CD4-positive, alpha-beta T cell treated with Interleukin-17A for 1 hour (primary cell): Measurements from ENCODE around the gene ASMT.
"Not testable (repeated sequence)": the region's sequence is repeated elsewhere in the genome, so short reads cannot be mapped to it uniquely, and the experiment has no call there.

ENCODE experiments used
- DNase-seq: peaks from one replicate; pipeline ENCODE4 v3.0.0-alpha.2; 2020

Gene ASMT

DNA sequence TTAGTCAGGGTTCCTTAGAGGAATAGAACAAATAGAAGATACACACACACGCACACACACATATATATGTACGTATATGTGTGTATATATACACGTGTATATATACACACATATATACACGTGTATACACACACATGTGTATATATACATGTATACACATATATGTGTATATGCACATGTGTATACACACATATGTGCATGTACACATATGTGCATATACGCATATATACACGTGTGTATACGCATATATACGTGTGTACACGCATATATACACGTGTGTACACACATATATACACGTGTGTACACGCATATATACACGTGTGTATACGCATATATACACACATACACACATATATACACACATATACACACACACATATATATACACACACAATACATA is 41.5 kb downstream of the ASMT start:
- no peak for DNase-seq

- DNase-seq: peak; percentile 86
Measured at GRCh38 chrX:1657367-1658070, 42.7 kb downstream of the ASMT start.

DNA sequence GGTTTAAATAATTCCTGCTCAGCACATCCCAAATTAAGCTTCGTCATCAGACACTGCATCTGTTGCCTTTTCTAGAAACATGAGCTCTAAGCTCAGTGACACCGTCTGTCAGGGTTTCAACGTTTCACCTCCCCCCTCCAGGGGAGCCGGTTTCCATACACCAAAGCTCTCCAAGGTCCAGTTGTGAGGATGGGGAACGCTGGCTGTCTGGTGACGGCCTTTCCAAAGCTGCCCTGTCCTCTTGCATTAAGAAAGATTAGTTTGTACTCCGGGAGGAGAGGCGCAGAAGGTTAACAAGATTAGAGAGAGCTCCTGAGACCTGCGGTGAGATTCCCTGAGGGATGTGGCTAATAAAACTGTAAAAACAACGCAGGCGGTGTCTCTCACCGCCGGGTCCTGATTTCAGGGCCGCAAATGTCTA is 43.2 kb downstream of the ASMT start:
- DNase-seq: peak; percentile 38

- DNase-seq: no peak
Measured at GRCh38 chrX:1659664-1660461, 45.0 kb downstream of the ASMT start.

DNA sequence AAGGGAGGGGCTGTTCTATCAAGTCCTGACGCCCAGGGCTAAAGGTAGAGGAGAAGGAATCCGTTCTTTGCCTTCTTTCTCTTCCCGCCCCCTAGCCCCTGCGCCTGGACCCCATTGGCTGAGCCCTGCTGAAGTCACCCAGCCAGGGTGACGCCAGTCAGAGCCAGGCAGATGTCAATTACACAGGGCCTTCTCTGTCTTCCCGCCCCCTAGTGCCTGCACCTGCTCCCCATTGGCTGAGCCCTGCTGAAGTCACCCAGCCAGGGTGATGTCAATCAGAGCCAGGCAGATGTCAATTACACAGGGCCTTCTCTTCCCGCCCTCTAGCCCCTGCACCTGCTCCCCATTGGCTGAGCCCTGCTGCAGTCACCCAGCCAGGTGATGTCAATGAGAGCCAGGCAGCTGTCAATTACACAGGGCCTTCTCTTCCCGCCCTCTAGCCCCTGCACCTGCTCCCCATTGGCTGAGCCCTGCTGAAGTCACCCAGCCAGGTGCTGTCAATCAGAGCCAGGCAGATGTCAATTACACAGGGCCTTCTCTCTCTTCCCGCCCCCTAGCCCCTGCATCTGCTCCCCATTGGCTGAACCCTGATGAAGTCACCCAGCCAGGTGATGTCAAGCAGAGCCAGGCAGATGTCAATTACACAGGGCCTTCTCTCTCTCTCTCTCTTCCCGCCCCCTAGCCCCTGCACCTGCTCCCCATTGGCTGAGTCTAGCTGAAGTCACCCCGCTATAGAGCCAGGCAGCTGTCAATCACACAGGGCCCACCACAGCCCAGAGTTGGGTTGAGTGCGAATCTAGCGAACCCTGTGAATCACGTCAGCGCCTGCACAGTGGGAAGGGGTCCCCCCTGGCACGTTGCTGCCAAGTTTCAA is 46.4 kb downstream of the ASMT start:
- DNase-seq: peak; percentile 98

DNA sequence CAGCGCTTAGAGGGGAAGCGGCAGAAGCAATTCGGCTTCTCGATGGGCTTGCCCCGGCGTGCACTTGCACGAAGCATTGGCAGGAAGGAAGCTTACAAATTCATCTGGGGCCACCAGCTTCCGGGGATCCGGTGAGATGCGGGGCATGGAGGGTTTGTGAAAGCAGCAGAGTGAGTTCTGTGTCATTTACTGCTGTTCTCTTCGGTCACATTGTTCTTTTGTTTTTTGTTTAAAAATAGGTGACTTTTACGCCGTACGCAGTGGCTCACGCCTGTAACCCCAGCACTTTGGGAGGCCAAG is 47.0 kb downstream of the ASMT start:
- no peak for DNase-seq

DNA sequence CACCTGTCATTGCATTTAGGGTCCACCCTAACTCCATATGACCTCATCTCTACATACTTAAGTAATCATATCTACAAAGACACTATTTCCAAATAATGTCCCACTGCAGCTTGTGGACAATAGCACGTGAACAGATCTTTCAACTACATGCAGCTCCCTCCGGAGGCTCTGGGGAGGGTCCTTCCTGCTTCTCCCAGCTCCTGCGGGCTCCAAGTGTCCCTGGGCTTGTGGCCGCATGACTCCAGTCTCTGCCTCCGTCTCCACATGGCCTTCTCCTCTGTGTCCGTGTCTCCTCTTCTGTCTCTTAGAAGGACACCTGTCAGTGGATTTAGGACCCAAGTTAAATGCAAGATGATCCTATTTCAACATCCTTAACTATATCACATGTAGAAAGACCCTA is 52.7 kb downstream of the ASMT start:
- DNase-seq: no peak

DNA sequence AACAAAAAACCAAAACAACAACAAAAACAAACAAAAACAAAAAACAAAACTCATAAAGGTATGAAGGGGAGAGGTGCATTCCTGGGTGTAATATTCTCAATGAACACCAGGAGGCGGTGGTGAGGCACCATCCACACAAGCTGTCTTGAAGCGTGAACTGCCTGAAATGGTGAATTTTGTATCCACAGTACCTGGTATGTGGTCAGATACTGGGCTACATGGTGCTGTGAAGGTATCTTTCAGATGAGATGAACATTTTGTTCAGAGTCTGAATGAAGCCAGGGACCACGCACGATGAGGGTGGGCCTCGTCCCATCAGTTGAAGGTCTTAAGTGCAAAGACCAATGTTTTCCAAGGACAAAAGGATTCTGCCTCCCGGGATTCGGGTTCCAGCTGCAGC is 58.5 kb downstream of the ASMT start:
- DNase-seq: peak; percentile 67

GRCh38 chrX:1676866-1677265 is 62.0 kb downstream of the ASMT start:
- no peak for DNase-seq

DNA sequence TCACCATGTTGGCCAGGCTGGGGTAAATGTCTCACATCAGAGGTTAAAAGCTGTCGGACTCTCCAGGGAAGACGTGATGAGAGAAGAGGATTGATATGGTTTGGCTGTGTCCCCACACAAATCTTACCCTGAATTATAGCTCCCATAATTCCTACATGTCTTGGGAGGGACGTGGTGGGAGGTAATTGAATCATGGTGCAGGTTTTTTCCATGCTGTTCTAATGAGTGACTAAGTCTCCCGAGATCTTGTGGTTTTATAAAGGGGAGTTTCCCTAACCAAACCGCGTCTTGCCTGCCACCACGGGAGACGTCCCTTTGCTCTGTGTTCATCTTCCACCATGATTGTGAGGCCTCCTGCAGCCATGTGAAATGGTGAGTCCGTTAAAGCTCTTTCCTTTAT is 64.4 kb downstream of the ASMT start:
- peak; percentile 23 for DNase-seq

GRCh38 chrX:1681439-1681838 is 66.6 kb downstream of the ASMT start:
- DNase-seq: no peak

DNA sequence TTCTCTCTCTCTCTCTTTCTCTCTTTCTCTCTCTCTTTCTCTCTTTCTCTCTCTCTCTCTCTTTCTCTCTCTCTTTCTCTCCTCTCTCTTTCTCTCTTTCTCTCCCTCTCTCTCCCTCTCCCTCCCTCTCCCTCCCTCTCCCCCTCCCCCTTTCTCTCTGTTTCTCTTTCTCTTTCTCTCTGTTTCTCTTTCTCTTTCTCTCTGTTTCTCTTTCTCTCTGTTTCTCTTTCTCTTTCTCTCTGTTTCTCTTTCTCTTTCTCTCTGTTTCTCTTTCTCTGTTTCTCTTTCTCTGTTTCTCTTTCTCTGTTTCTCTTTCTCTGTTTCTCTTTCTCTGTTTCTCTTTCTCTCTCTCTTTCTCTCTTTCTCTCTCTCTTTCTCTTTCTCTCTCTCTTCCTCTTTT is 67.0 kb downstream of the ASMT start:
- DNase-seq: peak; percentile 48

DNA sequence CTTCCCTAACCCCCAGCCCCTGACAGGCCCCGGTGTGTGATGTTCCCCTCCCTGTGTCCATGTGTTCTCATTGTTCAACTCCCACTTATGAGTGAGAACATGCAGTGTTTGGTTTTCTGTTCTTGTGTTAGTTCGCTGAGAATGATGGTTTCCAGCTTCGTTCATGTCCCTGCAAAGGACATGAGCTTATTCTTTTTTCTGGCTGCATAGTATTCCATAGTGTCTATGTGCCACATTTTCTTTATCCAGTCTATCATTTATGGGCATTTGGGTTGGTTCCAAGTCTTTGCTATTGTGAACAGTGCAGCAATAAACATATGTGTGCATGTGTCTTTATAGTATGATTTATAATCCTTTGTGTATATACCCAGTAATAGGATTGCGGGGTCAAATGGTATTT is 67.6 kb downstream of the ASMT start:
- DNase-seq: not testable (repeated sequence)

- not testable (repeated sequence) for DNase-seq
Measured at GRCh38 chrX:1684883-1685282, 70.0 kb downstream of the ASMT start.

GRCh38 chrX:1685444-1685880 is 70.6 kb downstream of the ASMT start:
- not testable (repeated sequence) for DNase-seq

DNA sequence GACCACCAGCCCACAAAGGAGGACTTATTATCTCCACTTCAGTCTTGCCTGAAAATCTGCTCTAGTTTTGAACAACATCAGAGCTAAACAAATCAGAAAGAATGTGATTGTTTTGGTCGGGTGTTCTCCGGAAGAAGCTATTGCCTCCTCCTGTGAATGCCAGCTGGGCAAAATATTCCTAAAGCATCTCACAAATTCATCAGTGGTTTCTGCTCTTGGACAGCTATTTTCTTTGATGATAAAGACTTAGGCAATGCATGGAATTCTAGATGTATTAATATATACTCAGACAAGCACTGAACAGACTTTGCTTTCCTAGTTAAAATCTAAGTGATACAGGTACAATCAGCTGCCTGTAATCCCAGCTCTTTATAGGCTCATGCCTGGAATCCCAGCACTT is 71.8 kb downstream of the ASMT start:
- no peak for DNase-seq
